Stimulated activated CD4-positive, alpha-beta T cell treated with anti-CD3 and anti-CD28 coated beads, Interleukin-4, amount 100 ng/mL, for 4 hours (primary cell): ENCODE data around the gene ZSCAN31.
"Not testable (repeated sequence)": the region's sequence is repeated elsewhere in the genome, so short reads cannot be mapped to it uniquely, and the experiment has no call there.

ENCODE experiments used
- DNase-seq, 2 experiments: peaks; one replicate each; pipeline ENCODE4 v3.0.0-alpha.2; 2020

ZSCAN31 gene

GRCh38 chr6:28351493-28351925, 15.6 kb upstream of the ZSCAN31 start:
- DNase-seq, result no peak

GRCh38 chr6:28351087-28351486, 15.1 kb upstream of the ZSCAN31 start:
- DNase-seq, result no peak

GRCh38 chr6:28349892-28350737, 14.2 kb upstream of the ZSCAN31 start, which contains the start of gene ZKSCAN3:
Gene ZKSCAN3 (plus strand): TSS chr6:28349947. CDS start chr6:28359587, 9,640 bp downstream.
- DNase-seq, result peak; percentile 78 to 83

GRCh38 chr6:28349344-28349891, 13.5 kb upstream of the ZSCAN31 start:
- no peak for DNase-seq

- no peak for DNase-seq
These were observed 11.2 kb upstream of the ZSCAN31 start for GRCh38 chr6:28347119-28347518.

GRCh38 chr6:28345201-28345600, 9.3 kb upstream of the ZSCAN31 start:
- DNase-seq, result no peak

- DNase-seq, result no peak
These were observed 8.1 kb upstream of the ZSCAN31 start for GRCh38 chr6:28343898-28344677.

GRCh38 chr6:28340310-28341095, 4.6 kb upstream of the ZSCAN31 start:
- DNase-seq, result no peak

GRCh38 chr6:28337121-28337520, 1.2 kb upstream of the ZSCAN31 start:
- DNase-seq, result no peak

- no peak for DNase-seq
These were observed 554 bp upstream of the ZSCAN31 start for GRCh38 chr6:28336284-28337120.

GRCh38 chr6:28335040-28335563, 846 bp downstream of the ZSCAN31 start:
- no peak for DNase-seq

GRCh38 chr6:28334286-28335039, 1.5 kb downstream of the ZSCAN31 start:
- DNase-seq, result no peak

GRCh38 chr6:28333599-28334018, 2.3 kb downstream of the ZSCAN31 start:
- DNase-seq, result no peak

GRCh38 chr6:28333047-28333446, 2.9 kb downstream of the ZSCAN31 start:
- DNase-seq, result no peak

- DNase-seq, result no peak
These were observed 5.9 kb downstream of the ZSCAN31 start for GRCh38 chr6:28330041-28330440.

GRCh38 chr6:28326371-28326948, 9.5 kb downstream of the ZSCAN31 start:
- DNase-seq, result no peak

GRCh38 chr6:28323813-28324424, 12.0 kb downstream of the ZSCAN31 start:
- no peak for DNase-seq

GRCh38 chr6:28322661-28323060, 13.3 kb downstream of the ZSCAN31 start:
- no peak for DNase-seq

- DNase-seq, result not testable (repeated sequence)
These were observed 18.1 kb downstream of the ZSCAN31 start for GRCh38 chr6:28317866-28318265.

- no peak for DNase-seq
These were observed 20.3 kb downstream of the ZSCAN31 start for GRCh38 chr6:28315628-28316027.
